GM12878 (cell line): Measurements from ENCODE around the gene ABR. TPM values are rescaled to one million over a fixed set of nuclear protein-coding genes. Genes with fewer than 3 reads are reported as not detected.

Experiments used
- ATAC-seq: fragments of 200-7000 bp; cut with Tn5 transposase; 3 replicates; pipeline ENCODE4 v1.9.1; 2020; ENCODE audit warnings: mild to moderate bottlenecking, moderate library complexity
- BruUV-seq: library from RNA; stranded (reverse); fragments of 400-500 nt; replicated peaks from 2 replicates; lab custom pipeline; 2021; lab: Mats Ljungman, UMichigan
- CTCF ChIA-PET: fragments of 300-600 bp; sonication (Branson Sonifier 250); formaldehyde crosslinking; extraction: SDS; loops from one replicate; lab custom pipeline; 2021; ENCODE audit warnings: inconsistent platforms; lab: Yijun Ruan, JAX
- POLR2A ChIA-PET: fragments of 350-600 bp; formaldehyde crosslinking; extraction: SDS; loops from one replicate; lab custom pipeline; 2021; ENCODE audit warnings: inconsistent platforms; lab: Charles Lee
- RAD21 ChIA-PET: fragments of 300-600 bp; sonication (Branson Sonifier 250); formaldehyde crosslinking; loops from one replicate; lab custom pipeline; 2023; ENCODE audit warnings: antibody characterized with exemption; ENCODE audit not compliant: unreplicated experiment; lab: Charles Lee
- SMC1A ChIA-PET: fragments of 300-600 bp; sonication (Branson Sonifier 250); formaldehyde crosslinking; loops from one replicate; lab custom pipeline; 2023; ENCODE audit not compliant: unreplicated experiment, uncharacterized antibody; lab: Charles Lee
- DNase-seq: peaks from one replicate; pipeline ENCODE4 v3.0.0-alpha.2; 2011; ENCODE audit warnings: low read depth, low spot score
- FAIRE-seq: peaks from 3 replicates; lab custom pipeline; 2011; peaks lifted over from hg19 to GRCh38; lab: Jason Lieb, UNC
- H2AFZ ChIP-seq: 2 replicates; pipeline ENCODE4 v1.6.0; 2011; ENCODE audit warnings: low read depth, low read length, control low read depth; ENCODE audit not compliant: control insufficient read depth
- H3K27ac ChIP-seq: 2 replicates; pipeline ENCODE4 v1.5.1; 2011; ENCODE audit warnings: control low read depth; ENCODE audit not compliant: control insufficient read depth, insufficient read depth
- H3K27me3 ChIP-seq, 2 experiments: replicated peaks in 1 of 2; 2 replicates each; pipeline versions ENCODE4 v1.6.0 to v1.6.1; 2011; ENCODE audit warnings: low read length in 1 of 2; ENCODE audit not compliant: control insufficient read depth in 2 of 2, insufficient read depth in 2 of 2
- H3K36me3 ChIP-seq, 2 experiments: 2 replicates each; pipeline ENCODE4 v1.5.1; 2011; ENCODE audit warnings: low read length in 1 of 2; ENCODE audit not compliant: control insufficient read depth in 2 of 2, insufficient read depth in 2 of 2
- H3K4me1 ChIP-seq: 2 replicates; pipeline ENCODE4 v1.6.1; 2011; ENCODE audit warnings: mild to moderate bottlenecking, low read length, moderate library complexity, mixed read lengths; ENCODE audit not compliant: control insufficient read depth, insufficient read depth
- H3K4me2 ChIP-seq: 2 replicates; pipeline ENCODE4 v1.6.0; 2011; ENCODE audit warnings: control low read depth; ENCODE audit not compliant: control insufficient read depth, insufficient read depth
- H3K4me3 ChIP-seq: fragments of 200-600 bp; sonication (generic); 2 replicates; pipeline ENCODE4 v1.5.1; 2016
- H3K79me2 ChIP-seq: 2 replicates; pipeline ENCODE4 v1.6.0; 2011; ENCODE audit warnings: low read length; ENCODE audit not compliant: control insufficient read depth, insufficient read depth
- H3K9ac ChIP-seq: 2 replicates; pipeline ENCODE4 v1.8.0; 2011; ENCODE audit warnings: low read length, control low read depth, mixed read lengths; ENCODE audit not compliant: control insufficient read depth, insufficient read depth
- H3K9me3 ChIP-seq: replicated peaks from 3 replicates; pipeline ENCODE4 v1.5.1; 2011; ENCODE audit warnings: mild to moderate bottlenecking, low read length; ENCODE audit not compliant: control insufficient read depth, insufficient read depth
- H4K20me1 ChIP-seq: 2 replicates; pipeline ENCODE4 v1.6.0; 2011; ENCODE audit not compliant: control insufficient read depth, insufficient read depth
- ATF2 ChIP-seq: IDR thresholded peaks from 2 replicates; pipeline ENCODE4 v1.6.1; 2012; ENCODE audit warnings: low read length, inconsistent platforms
- E2F8 ChIP-seq: fragments of 450-650 bp; IDR thresholded peaks from 2 replicates; pipeline ENCODE4 v1.6.1; 2018; ENCODE audit warnings: mild to moderate bottlenecking, low read depth, moderate library complexity; ENCODE audit not compliant: partially characterized antibody
- EED ChIP-seq: sonication (generic); IDR thresholded peaks from 2 replicates; pipeline ENCODE4 v1.6.1; 2016; ENCODE audit warnings: antibody characterized with exemption, low read depth
- GABPA ChIP-seq: IDR thresholded peaks from 2 replicates; pipeline ENCODE4 v1.6.1; 2014; ENCODE audit warnings: antibody characterized with exemption, low read depth, mild to moderate bottlenecking, inconsistent platforms
- MTA2 ChIP-seq: fragments of 450-650 bp; IDR thresholded peaks from 2 replicates; pipeline ENCODE4 v1.6.1; 2016; ENCODE audit warnings: low read depth, mild to moderate bottlenecking, moderate library complexity
- MYB ChIP-seq: fragments of 150-350 bp; IDR thresholded peaks from 2 replicates; pipeline ENCODE4 v1.6.1; 2014; ENCODE audit warnings: mild to moderate bottlenecking, low read depth, low read length, borderline replicate concordance
- NR2F1 ChIP-seq: fragments of 450-650 bp; conservative IDR thresholded peaks from 2 replicates; pipeline ENCODE4 v1.6.1; 2017; ENCODE audit warnings: mild to moderate bottlenecking
- PBX3 ChIP-seq: IDR thresholded peaks from 2 replicates; pipeline ENCODE4 v1.6.1; 2011; ENCODE audit warnings: mild to moderate bottlenecking, low read depth, low read length, moderate library complexity; ENCODE audit not compliant: insufficient replicate concordance
- RAD21 ChIP-seq: IDR thresholded peaks from 2 replicates; pipeline ENCODE4 v1.6.1; 2011; ENCODE audit warnings: mild to moderate bottlenecking, low read depth, low read length, moderate library complexity; ENCODE audit not compliant: insufficient read depth
- RELB ChIP-seq: fragments of 450-650 bp; IDR thresholded peaks from 2 replicates; pipeline ENCODE4 v1.6.1; 2017; ENCODE audit warnings: low read depth, mild to moderate bottlenecking, moderate library complexity
- SMAD1 ChIP-seq: fragments of 450-650 bp; IDR thresholded peaks from 2 replicates; pipeline ENCODE4 v1.6.1; 2018; ENCODE audit warnings: mild to moderate bottlenecking, low read depth; ENCODE audit not compliant: partially characterized antibody
- ZNF687 ChIP-seq: fragments of 450-650 bp; IDR thresholded peaks from 2 replicates; pipeline ENCODE4 v1.6.1; 2017; ENCODE audit warnings: mild to moderate bottlenecking, moderate library complexity
- WGBS: methylation state at CpG from one replicate; pipeline ENCODE4 v1.1.6; 2016; ENCODE audit warnings: low lambda C conversion rate; ENCODE audit not compliant: insufficient replicate concordance, insufficient coverage; ENCODE audit errors: missing lambda C conversion rate; 5-methylcytosine and 5-hydroxymethylcytosine counted together
- in situ Hi-C: fragments of 300-500 bp; cut with MboI; formaldehyde crosslinking; loops from 9 replicates; pipeline ENCODE4 v1.14.3; 2018; ENCODE audit warnings: mixed read lengths
- intact Hi-C: fragments of 100-400 bp; cut with micrococcal nuclease; formaldehyde crosslinking; loops from one replicate; pipeline ENCODE4 v1.14.2; 2022; ENCODE audit not compliant: unreplicated experiment
- polyA plus RNA-seq, 11 experiments: library from polyadenylated mRNA; depleted of rRNA in 4 of 11; unstranded in 6 of 11; stranded (reverse) in 5 of 11; fragments of >200 nt; fragmentation: Nextera tagmentation in 4 of 11; fragmentation: Illumina TruSeq in 1 of 11; extraction: Ambion mirVana in 4 of 11; extraction: Trizol in 1 of 11; gene quantifications; 1 replicate in 1 of 11; 2 replicates in 10 of 11; pipeline versions ENCODE4 v1.2.1 to v1.2.3, GENCODE V29; 2011 to 2016; ENCODE audit warnings: inconsistent platforms in 2 of 11, missing spikeins in 2 of 11, low read depth in 1 of 11
- total RNA-seq, 4 experiments: library from RNA; depleted of rRNA in 3 of 4; stranded (reverse); fragments of >200 nt in 3 of 4; fragmentation: Illumina TruSeq in 1 of 4; extraction: Trizol in 1 of 4; gene quantifications; 2 replicates each; pipeline versions ENCODE4 v1.2.1 to v1.2.3, GENCODE V29; 2013 to 2021

ABR gene
- total and polyA plus RNA-seq, 10 of the 15 experiments (the other 5 are each of a cell fraction or from before 2014, with no cell fraction given), result 1.4 to 112 (median 30.0) TPM

GRCh38 chr17:1222321-1222720 is 42.5 kb upstream of the ABR start:
- ChIA-PET SMC1A (interaction anchor here (0.7 kb wide), 1 partner anchor 9 kb away, joined by 3 read pairs; no protein-coding TSS in a partner anchor), CTCF (interaction anchor here (1.1 kb wide), 1 partner anchor 143 kb away, joined by 3 read pairs; no protein-coding TSS in a partner anchor)
- no TSS peak for BruUV-seq
- TF ChIP-seq EED (no peak), RELB (no peak), GABPA (no peak), NR2F1 (no peak), ZNF687 (no peak), E2F8 (no peak), SMAD1 (no peak), PBX3 (no peak), RAD21 (no peak), ATF2 (no peak), MYB (no peak), MTA2 (no peak)

More at GRCh38 chr17:1222321-1222720, 42.5 kb upstream of the ABR start:
- H3K4me2 ChIP-seq, result no peak overlapping the region
- POLR2A ChIA-PET, result no interaction called here
- RAD21 ChIA-PET, result no interaction called here
- H3K27me3 ChIP-seq, result no peaks in the 10 kb centered on the region
- H3K9ac ChIP-seq, result no peak overlapping the region
- H3K4me3 ChIP-seq, result no peak overlapping the region
- H4K20me1 ChIP-seq, result no peaks in the 10 kb centered on the region
- no peak overlapping the region for H2AFZ ChIP-seq
- H3K79me2 ChIP-seq, result peaks cover 77% of the 10 kb centered on the region
- ATAC-seq (no peak), DNase-seq (no peak), FAIRE-seq (no peak)
- H3K27ac ChIP-seq, result no peak overlapping the region
- H3K4me1 ChIP-seq, result peaks cover 11% of the 10 kb centered on the region
- in situ Hi-C loops, result no loop called here
- intact Hi-C loops, result no loop called here
- no peaks in the 10 kb centered on the region; the same call in 2 of the 3 replicates for H3K9me3 ChIP-seq
- H3K36me3 ChIP-seq, result peaks cover 6 to 18% of the 10 kb centered on the region in 2 experiments
- 98% methylated on average over 8 of the region's 8 CpGs for WGBS
